Sciatic nerve (tissue), 2 donors: ENCODE results near the gene SPTB. TPM values are rescaled to one million over a fixed set of nuclear protein-coding genes. Genes with fewer than 3 reads are reported as not detected.

ENCODE experiments used
- ATAC-seq: fragments of 200-7000 bp; cut with Tn5 transposase; one replicate; pipeline ENCODE4 v1.9.1; 2020; ENCODE audit warnings: mild to moderate bottlenecking, moderate library complexity
- DNase-seq: peaks from one replicate; pipeline ENCODE4 v3.0.0-alpha.2; 2020; ENCODE audit warnings: low spot score
- intact Hi-C: fragments of 100-400 bp; cut with DNase I; formaldehyde crosslinking; loops from one replicate; pipeline ENCODE4 v1.14.2; 2022
- total RNA-seq: library from RNA; stranded (reverse); fragmentation: NEBNext Ultra II Directional; extraction: Animal tissue kit (Norgen Biotek cat#: 25700); gene quantifications from one replicate; pipeline ENCODE4 v1.2.1, GENCODE V29; 2021
- donor health status: DM: no; HTN: no; CAD: no.
- donor health status: DM: no; HTN: no; CAD: no.

SPTB gene
- total RNA-seq, 1 donor from 2014 or later, result 14.8 TPM

DNA sequence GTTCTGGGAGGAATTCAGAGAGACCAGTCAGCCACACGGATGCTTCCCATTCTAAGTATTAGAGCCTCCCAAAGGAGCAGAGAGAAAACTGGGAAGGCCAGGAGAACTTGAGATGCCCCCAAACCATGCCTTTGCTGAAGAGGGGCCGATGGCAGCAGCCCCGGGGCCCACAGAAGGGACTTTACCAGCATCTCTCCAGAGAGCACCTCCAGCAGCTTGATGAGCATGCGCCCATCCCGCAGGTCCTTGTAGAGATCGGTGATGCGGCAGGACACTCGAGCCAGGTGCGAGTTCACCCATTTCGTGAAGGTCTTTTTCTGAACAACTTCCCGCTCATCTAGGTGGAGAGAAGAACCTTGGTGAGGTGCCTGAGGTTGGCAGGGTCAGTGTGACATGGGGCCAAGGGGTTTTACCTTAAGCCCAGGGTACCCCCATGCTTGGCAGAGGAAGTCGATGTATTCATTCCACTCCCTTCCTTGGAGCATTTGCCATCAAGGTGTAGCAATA lies 74.9 kb downstream of the SPTB start:
- intact Hi-C loops, result no loop called here
- DNase-seq, result no peak
- ATAC-seq, result no peak

DNA sequence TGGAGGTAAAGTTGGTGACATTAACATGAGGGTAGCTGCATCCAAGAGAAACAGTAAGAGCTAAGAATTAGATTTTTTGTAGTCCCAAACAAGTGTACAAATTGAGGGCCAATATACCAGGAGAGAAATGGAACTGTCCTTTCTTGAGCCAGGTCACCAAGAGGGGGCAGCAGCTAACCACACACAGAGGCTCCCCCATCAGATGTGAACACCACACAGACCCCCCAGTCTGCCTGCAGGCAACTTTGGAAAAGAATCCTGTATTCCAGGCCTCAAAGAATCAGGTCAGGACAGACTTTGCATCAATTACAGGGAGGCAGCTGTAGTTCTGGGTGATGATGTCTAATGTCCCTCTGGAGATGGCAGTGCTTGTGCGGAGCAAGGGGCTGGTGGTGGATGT lies 77.9 kb downstream of the SPTB start:
- intact Hi-C loops, result no loop called here
- ATAC-seq, result no peak

DNA sequence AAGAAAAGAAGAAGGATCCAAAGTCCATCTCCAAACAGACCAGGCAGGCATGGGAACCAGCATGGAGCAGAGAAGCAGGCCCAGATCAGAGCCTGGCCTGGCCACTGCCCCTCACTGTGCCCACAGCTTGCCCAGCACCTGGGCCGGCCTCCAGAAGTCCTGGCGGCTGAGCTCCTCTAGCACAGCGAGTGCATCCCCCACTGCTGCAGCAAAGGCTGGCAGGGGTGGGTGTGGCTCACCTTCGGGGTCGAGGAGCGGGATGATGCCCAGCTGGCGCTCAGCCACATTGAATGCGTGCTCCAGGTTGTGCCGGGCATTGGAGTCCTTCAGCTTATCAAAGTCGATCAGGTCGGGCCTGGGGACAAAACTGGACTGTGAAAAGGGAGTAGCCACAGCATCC lies 78.7 kb downstream of the SPTB start:
- intact Hi-C loops, result no loop called here
- DNase-seq (no peak), ATAC-seq (no peak)

More for the DNA sequence above, 77.9 kb downstream of the SPTB start:
- no peak for DNase-seq

DNA sequence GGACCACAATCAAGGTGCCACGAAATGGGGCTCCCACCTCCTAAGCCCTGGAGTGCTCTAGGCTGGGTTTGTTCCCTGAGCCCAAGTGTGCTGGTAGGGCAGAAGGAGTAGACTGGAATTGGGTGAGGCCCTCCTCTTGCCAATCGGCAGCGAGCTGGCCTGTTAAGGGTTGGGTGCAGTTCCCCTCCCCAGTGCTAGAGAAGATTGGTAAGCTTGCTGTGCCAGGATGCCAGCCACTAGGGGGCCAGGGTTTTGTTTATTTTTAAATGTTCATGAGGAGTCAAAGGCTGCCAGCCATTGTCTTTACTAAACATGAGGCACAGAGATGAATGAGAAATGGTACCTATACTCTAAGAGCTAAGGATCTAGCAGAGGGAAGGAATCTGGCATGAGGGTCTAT lies 79.7 kb downstream of the SPTB start:
- intact Hi-C loops, result no loop called here
- ATAC-seq, result no peak
- DNase-seq, result no peak

DNA sequence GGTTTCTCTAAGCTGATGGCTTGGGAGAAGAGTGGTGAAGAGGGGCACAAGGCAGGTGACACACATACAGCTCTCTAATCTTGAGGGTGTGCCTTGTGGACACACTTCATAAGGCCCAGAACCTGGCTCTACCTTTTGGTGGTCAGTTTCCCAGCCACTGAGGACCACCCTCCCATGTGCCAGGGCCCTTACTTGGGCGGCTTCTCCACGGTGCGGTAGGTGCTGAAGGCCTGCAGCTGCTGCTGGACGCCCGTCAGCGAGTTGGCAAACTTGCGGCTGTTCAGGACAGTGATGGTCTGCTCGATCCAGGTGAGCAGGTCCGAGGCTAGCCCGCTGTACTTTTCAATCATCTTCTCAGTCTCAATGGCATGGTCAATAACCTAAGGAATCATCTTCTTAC lies 80.2 kb downstream of the SPTB start:
- intact Hi-C loops, result no loop called here
- ATAC-seq (no peak), DNase-seq (no peak)

DNA sequence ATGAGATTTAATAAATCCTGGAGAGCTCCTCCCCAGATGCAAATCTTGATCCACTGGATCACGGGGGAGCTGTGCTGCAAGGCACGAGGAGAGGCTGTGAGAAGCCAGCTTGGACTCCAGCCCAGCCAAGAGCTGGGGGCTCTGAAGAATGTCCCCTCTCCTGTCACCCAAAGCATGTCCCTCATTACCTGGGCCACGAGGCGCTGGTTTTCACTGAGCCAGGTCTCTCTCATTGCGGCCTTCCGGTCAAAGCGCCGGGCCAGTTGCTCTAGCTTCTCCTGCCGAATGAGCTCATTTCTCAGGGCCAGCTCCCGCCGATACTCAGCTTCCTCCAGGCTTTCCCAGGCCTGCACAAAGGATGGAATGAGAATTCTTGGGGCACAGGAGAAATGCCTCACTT lies 83.3 kb downstream of the SPTB start:
- intact Hi-C loops, result no loop called here
- ATAC-seq (no peak), DNase-seq (no peak)

DNA sequence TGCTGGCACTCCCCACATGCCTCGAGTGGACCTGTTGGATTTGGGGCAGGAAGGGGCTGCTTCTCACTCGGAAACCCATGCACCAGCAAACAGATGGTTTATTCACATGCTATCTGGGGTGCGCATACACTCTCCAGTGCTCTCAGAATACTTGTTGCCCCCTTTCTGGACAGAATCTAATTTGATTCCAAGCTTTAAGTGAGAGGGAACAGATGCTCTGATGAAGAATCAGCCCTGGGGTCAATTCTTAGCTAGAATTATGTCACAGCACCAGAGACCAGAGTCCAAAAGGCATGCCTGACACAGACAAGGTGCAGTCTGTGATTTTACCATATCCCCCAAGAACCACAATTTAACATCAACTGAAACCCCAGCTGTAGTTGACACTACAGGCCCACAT lies 83.8 kb downstream of the SPTB start:
- DNase-seq, result no peak

DNA sequence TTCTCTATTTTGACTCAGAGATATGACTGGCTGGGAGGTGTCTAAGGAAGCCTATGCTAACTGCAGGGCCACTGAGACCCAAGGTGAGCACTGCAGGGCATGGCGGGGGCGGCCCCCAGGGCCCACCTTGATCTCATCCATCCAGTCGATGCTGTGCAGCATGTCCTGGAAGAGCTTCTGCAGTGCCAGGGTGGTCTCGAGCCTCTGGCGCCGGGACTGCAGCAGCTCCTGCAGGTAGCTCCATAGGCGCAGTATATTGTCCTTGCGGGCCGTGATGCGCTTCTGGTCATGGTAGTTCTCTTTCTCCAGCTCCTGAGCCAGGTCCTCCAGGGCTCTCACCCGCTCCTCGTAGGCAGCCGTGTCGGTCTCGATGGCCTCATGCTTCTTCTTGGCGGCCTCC lies 84.5 kb downstream of the SPTB start:
- intact Hi-C loops, result no loop called here
- DNase-seq (no peak), ATAC-seq (no peak)

More for the DNA sequence above, 83.8 kb downstream of the SPTB start:
- intact Hi-C loops, result no loop called here
- no peak for ATAC-seq

DNA sequence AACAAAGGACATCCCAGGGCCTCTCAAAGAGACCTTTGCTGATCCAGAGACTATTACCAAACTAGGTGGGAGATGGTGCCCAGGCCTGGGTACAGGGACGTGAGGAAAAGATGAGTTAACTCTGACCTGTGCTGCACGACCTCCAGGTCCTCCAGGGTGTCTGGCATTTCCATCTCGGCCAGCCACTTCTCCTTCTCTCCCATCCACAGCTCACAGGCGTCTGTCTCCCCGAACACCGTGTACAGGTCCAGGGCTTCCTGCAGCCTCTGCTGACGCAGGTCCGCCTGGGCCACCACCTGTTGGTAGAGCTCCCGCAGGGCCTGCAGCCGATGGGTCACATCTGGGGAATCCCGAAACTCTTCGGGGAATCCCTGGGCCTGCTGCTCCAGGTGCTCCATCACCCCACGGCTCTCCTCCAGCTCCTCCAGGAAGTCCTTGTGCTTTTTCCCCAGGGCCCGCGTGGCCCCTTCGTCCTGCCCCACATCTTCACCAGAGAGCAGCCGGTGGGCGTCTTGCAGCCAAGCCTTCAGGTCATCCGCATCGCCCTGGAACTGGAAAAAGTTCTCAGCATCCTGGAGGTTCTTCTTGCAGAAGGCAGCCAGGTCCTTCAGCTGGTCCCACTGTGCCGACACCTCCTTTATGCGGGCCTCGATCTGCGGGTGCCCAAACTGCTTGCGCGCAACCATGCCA lies 86.7 kb downstream of the SPTB start:
- intact Hi-C loops, result no loop called here
- no peak for DNase-seq
- ATAC-seq, result no peak

DNA sequence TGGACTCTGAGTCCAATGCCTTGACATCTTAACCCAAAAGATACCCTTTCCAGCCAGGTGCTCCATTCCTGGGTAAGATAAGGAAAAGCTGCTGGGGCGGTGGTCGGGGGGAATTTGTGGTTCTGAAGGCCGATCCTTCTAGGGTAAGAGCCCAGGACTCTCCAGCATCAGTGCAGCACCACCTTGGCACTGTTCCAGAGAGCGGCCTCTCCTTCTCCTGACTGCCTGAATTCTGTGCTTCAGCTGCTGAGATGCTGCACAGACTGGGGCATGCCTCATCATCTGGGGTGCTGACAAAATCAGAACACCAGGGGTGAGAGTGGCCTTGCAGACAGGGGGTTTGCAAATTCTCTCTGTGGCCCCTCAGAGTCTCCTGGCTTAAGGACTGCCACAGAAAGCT lies 87.5 kb downstream of the SPTB start:
- intact Hi-C loops, result no loop called here
- no peak for ATAC-seq
- DNase-seq, result no peak

DNA sequence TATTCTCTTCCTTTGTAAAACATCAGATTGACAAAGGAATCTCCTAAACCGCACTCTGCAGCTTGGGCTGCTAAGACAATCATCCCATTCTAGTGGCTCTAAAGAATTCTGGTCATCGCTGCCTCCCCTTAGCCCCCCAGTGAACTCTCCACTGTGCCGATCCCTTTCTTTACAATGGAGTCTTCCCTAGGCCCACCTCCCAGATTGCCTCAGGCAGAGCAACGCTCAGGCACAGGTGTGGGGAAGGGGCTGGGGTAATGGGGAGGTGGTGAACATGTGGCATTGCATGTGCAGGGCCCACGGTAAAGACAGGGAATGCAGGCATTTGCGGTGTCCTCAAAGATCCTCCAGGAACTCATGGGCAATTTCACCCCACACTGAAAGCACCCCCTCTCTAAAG lies 89.2 kb downstream of the SPTB start:
- intact Hi-C loops, result no loop called here
- no peak for ATAC-seq
- no peak for DNase-seq

DNA sequence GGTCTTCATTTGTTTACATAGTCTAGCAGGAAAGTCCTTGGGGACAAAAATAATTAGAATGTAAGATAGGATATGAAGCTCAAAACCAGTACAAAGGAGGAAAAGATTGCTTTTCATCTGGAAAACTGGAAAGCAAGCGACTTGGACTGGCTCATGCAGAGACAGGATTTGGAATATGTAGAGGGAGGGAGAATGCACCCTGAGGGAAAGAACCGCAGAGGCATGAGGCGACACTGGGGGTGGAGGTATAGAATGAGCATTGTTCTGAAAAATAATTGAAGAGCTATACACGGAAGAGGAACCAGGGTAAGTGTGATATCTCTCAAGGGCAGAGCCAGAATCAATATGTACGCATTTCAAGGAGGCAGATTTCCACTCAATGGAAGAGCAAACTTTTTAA lies 90.0 kb downstream of the SPTB start:
- DNase-seq (no peak), ATAC-seq (no peak)
- intact Hi-C loops, result no loop called here

DNA sequence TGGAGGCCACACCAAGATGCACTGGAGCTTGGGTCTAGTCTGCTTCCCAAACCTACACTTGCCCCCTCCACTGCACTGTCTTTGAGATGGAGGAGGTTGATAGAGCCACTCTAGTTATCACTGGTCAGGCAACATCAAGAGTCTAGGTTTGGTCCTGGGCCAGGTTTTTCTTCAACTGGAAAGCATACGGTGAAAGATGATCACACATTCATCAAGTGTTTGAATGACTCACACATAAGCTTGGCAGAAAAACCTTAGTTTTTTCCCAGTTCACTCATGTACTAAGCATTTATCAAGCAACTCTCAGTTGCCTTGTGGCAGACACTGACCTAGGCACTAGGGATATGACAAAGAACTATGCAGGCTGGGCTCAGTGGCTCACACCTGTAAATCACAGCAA lies 91.0 kb downstream of the SPTB start:
- DNase-seq, result no peak
- intact Hi-C loops, result no loop called here
- no peak for ATAC-seq

DNA sequence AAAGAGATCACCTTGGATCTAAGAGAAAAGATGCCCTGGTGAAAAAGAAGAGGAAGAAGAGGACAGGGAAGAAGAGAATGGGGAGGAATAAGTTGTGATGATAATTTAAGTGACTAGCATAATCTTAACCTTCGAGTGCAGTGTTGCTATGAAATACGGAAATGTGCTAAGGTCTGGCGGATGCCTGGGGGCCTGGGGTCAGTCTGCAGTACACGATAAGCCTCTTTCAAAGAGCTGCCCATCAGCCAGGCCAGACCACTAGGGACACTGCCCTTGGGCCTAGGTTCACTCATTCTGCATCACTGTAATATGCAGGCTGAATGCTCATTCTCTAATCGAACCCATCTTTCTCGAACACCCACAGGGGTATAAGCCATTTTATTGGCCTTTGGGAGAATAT lies 92.1 kb downstream of the SPTB start:
- ATAC-seq (no peak), DNase-seq (no peak)
- intact Hi-C loops, result no loop called here

DNA sequence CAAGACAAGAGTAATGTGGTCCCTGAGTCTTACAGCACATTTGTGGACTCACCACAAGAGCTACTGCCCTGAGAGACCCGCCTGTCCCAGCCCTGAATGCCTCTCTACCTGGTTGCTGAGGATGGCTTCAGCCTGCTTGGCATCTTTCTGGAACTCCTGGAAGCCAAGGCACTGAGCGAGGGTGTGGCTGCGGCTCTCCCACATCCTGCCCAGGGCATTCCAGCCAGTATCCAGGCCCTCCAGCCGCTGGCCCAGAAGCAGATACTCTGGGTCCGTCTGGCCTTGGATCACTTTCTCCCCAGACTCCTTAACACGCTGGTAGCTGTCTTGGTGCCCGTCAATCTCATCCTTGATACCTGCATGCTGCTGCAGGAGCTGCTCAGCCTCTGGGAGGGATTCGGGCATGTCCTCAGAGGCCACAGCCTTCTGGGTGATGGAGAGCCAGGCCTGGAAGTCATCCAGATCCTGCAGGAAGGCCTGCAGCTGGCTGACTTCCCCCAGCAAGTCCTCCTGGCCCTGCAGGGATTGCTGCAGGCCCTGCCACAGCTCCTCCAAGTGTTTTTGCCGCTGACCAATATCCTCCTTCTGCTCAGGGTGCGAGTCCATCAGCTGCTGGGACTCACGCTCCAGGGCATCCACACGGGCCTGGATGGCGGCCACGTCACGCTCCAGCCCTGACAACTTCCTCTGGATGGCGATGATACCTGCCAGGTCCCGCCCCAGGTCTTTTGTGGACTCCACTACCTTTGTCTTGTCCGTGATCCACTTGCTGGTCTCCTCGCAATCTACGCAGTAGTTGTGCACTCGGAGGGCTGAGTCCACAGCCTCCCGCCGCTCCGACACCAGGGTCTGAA lies 93.2 kb downstream of the SPTB start:
- DNase-seq, result no peak

DNA sequence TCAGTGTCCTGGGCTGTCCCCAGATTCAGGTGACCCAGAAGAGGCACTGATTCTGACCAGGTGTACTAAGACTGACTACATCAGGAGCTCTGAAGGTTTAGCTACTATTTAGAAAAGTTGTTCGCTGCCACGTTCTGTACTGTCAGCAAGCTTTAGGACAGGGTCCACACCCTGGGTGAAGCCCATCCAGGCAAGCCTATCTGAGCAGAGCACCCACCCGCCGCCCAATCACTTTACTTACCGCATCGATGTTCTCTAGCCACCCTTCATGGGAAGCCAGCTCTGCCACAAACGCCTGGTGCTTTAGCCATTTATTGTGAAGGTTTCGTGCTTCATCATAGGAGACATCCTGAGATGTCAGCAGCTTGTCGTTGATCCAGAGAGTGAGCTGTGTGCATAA lies 95.7 kb downstream of the SPTB start:
- ATAC-seq, result no peak
- no peak for DNase-seq
- intact Hi-C loops, result no loop called here

More for the DNA sequence above, 93.2 kb downstream of the SPTB start:
- intact Hi-C loops, result no loop called here
- ATAC-seq, result no peak

DNA sequence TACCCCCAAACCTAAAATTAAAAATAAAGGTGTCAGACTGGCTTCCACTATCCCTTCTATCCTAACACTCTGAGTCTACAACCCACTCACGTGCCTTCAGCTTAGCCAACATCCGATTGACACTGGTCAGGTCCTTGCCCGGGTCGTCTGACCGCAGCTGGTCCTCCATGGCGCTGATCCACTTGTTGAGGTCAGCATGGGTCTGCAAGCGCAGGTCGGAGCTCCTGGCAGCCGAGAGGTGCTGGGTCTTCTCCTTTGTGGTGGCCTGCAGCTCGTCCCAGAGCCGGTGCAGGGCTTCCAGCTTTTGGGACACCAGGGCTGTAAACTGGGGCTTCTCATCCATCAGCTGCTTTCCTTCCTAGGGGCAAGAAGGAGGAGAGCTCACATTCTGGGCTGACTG lies 97.5 kb downstream of the SPTB start:
- intact Hi-C loops, result no loop called here
- DNase-seq (no peak), ATAC-seq (no peak)

DNA sequence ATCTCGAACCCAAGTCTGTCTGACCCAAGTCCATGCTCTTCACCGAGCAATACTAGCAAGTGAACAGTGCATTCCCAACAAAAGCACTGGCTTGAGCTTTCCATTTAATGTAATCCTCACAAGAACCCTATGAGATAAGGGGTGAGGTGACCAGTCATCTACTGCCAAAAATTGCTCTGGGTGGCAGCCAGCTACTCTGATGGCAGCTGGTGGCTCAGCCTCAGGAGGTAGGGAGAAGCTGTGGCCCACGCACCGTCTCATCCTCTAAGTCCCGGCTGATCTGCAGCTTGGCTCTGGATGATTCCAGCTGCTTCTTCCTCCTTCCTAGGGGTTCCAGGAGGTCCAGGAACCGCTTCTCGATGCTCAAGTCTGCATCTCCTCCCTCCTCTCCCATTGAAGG lies 100.2 kb downstream of the SPTB start:
- intact Hi-C loops, result no loop called here
- DNase-seq (no peak), ATAC-seq (no peak)

DNA sequence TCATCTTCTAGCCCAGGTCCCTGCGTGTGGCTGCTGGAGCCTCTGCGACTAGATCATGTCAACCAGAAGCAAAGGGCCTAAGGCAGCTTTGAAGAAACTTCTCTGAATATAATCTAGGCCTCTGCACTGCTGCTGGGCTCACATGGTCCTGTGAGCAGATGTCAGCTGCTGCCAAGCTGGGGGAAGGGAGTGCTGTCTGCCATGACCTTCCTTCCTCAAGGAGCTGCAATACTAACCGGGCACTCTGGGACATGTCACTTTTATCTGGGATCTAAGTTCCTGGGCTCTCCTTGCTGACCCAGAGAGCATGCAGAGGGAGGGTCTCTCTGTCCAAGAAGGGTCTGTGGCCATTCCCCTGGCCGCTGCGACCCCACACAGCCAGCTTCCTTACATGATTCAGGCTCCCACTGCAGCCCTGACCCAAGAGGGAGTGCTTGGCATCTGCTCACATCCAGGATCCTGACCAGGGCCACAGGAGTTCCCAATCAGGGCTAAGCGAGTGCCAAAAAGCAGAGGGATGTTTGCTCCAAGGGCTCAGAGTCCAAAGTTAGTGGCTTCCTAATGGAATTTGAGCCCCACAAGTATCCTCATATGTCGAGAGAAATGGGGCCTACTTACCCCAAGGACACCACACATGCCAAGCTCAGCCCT lies 101.5 kb downstream of the SPTB start:
- DNase-seq (no peak), ATAC-seq (peak; percentile 34)
- intact Hi-C loops, result no loop called here

DNA sequence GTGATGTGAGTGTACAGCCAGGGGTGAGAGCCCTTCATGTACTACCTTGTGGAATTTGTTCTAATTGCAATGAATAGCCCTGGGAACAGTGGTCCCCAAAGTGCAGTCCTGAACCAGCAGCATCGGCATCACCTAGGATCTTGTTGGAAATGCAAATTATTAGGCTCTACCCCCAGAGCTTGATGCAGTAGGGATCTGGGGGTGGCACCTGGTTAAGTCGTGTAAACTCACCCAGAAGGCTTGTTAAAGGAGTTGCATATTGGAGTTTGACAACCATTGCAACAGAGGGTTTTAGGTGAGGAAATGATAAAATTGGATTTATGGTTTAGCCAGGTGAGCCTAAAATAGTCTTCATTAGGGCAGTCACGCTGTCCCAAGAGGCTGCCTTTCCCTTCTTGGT lies 102.2 kb downstream of the SPTB start:
- intact Hi-C loops, result no loop called here

More for the DNA sequence above, 102.2 kb downstream of the SPTB start:
- no peak for DNase-seq
- ATAC-seq, result no peak
